C4-2B (cell line): ENCODE measurements around the gene VCP.

ENCODE experiments used
- ZFX ChIP-seq: fragments of 450-650 bp; IDR thresholded peaks from 2 replicates; pipeline ENCODE4 v1.6.1; 2017
- TF ChIP-seq, protein P1 (sequence below): fragments of 450-650 bp; conservative IDR thresholded peaks from 2 replicates; pipeline ENCODE4 v1.5.1; 2017; ENCODE audit warnings: mild to moderate bottlenecking

DNA sequence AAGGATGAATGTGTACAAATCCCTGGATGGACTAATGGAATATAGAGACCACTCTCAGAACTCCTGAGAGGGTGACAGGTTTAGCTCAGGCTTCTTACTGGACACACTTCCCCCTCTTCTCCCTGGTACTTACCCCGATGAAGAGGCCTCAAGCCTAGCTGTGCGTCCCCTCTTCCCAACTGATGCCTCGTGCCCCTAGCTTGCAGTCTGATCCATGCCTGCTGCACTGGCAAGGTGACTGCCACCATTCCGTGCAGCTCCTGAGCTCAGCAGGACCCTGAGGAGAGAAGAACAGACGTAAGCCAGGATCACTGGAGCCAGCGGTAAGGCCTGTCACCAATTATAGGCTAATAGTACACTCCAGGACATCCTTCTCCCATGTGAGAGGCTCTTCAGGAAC, 36.0 kb upstream of the VCP start:
- TF ChIP-seq ZFX, result no peak
- TF ChIP-seq, protein P1, sequence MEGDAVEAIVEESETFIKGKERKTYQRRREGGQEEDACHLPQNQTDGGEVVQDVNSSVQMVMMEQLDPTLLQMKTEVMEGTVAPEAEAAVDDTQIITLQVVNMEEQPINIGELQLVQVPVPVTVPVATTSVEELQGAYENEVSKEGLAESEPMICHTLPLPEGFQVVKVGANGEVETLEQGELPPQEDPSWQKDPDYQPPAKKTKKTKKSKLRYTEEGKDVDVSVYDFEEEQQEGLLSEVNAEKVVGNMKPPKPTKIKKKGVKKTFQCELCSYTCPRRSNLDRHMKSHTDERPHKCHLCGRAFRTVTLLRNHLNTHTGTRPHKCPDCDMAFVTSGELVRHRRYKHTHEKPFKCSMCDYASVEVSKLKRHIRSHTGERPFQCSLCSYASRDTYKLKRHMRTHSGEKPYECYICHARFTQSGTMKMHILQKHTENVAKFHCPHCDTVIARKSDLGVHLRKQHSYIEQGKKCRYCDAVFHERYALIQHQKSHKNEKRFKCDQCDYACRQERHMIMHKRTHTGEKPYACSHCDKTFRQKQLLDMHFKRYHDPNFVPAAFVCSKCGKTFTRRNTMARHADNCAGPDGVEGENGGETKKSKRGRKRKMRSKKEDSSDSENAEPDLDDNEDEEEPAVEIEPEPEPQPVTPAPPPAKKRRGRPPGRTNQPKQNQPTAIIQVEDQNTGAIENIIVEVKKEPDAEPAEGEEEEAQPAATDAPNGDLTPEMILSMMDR, result no peak
